Measurements from ENCODE around the gene TMPRSS13. TPM values are rescaled to one million over a fixed set of nuclear protein-coding genes. Genes with fewer than 3 reads are reported as not detected.

Gene TMPRSS13
- total RNA-seq, 6 experiments from 2014 or later, result 0.09 to 0.61 (median 0.12) TPM; not detected in 3

DNA sequence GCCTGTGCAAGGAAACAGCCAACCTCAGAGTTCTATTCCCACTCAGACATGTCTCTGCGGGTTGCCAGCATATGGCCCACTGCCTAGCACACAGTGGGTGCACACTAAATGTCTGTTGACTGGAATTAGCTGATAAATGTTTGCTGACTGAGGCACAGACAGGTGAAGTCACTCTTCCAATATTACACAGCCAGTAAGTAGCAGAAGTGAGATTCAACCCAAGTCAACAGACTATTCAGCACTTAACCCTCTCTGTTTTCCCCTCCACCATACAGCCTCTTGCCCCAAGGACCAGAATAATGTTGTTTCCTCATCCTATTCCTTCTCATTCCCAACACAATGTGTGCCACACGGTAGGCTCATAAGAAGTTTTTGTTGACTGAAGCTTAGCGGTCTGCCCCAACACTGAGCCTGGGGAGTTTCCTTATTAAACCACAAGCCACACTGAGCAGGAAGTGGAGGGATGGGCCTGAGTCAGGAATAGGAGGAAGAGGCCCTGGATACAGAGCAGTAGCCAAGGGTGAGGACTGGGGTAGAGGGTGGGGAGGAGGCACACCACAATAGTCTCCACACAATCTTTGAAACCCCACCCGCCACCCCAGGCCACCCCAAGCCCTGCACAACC lies 41.3 kb upstream of the TMPRSS13 start:
- Histone ChIP-seq H3K4me3 (no peak overlapping the region), H3K4me1 (no peaks in the 10 kb centered on the region), H3K27me3 (no peaks in the 10 kb centered on the region), H3K9me3 (no peaks in the 10 kb centered on the region), H3K36me3 (no peaks in the 10 kb centered on the region), H3K27ac (no peak overlapping the region)
- intact Hi-C loops (cut with DNase I), result no loop called here
- TF ChIP-seq, protein P1, sequence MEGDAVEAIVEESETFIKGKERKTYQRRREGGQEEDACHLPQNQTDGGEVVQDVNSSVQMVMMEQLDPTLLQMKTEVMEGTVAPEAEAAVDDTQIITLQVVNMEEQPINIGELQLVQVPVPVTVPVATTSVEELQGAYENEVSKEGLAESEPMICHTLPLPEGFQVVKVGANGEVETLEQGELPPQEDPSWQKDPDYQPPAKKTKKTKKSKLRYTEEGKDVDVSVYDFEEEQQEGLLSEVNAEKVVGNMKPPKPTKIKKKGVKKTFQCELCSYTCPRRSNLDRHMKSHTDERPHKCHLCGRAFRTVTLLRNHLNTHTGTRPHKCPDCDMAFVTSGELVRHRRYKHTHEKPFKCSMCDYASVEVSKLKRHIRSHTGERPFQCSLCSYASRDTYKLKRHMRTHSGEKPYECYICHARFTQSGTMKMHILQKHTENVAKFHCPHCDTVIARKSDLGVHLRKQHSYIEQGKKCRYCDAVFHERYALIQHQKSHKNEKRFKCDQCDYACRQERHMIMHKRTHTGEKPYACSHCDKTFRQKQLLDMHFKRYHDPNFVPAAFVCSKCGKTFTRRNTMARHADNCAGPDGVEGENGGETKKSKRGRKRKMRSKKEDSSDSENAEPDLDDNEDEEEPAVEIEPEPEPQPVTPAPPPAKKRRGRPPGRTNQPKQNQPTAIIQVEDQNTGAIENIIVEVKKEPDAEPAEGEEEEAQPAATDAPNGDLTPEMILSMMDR (IDR thresholded peaks at IDR 0.05), result no peak
- no peak for TF ChIP-seq POLR2A (IDR thresholded peaks at IDR 0.05)
- DNase-seq, result peak in 1 of 3 donors; percentile 39
- peak; percentile 61 to 70 (median 68) for ATAC-seq
- 22% methylated on average over 2 of the region's 4 CpGs for WGBS (ENCODE audit: insufficient coverage, low coverage, low lambda C conversion rate, missing lambda C conversion rate)

DNA sequence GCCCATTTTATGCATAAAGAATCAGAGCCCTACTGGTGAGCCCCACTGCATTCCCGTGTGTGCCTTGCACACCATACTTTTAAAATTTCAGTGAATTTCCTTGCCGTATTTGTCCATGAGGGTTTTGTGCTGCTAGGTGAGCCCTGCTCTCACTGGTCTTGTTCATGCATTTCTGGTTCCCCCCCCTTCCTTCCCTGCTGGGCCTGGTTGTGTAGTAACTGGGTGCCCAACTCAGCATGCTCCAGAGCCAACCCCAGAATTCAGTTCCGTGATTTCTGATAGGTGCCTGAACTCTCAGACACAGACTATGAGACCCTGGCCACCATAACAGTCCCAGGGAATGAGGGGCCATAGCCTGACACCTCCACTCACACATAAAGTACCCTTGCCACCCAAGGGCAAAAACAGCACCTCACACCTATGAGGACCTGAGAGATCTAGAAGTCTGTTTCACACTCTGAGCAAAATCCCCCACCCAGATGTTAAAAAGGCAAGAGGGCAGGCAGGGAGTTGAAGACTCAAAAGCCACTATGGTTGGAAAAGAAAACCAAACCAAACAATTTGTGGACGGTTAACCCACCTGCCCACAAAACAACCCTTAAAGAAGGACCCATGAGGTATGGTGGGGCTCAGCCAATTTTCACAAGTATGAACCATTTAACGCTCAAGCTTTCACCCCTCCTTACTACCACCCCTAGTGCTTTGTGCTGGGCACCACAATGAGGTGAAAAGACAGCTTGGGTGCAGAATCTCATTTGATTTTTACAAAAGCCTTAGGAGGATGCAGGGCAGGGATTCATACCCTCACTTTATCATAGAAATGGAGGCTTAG lies 40.2 kb upstream of the TMPRSS13 start:
- whole genome bisulfite sequencing (ENCODE audit: insufficient coverage, low coverage, low lambda C conversion rate, missing lambda C conversion rate), result 76% methylated on average over 4 of the region's 5 CpGs
- Histone ChIP-seq H3K4me3 (no peak overlapping the region), H3K4me1 (no peaks in the 10 kb centered on the region), H3K27me3 (no peaks in the 10 kb centered on the region), H3K36me3 (no peaks in the 10 kb centered on the region), H3K9me3 (no peaks in the 10 kb centered on the region), H3K27ac (no peak overlapping the region)
- peak in 1 of 3 donors; percentile 13 for DNase-seq
- intact Hi-C loops (cut with DNase I), result no loop called here
- TF ChIP-seq, protein P1 (IDR thresholded peaks at IDR 0.05), result no peak
- no peak for TF ChIP-seq POLR2A (IDR thresholded peaks at IDR 0.05)
- no peak for ATAC-seq

DNA sequence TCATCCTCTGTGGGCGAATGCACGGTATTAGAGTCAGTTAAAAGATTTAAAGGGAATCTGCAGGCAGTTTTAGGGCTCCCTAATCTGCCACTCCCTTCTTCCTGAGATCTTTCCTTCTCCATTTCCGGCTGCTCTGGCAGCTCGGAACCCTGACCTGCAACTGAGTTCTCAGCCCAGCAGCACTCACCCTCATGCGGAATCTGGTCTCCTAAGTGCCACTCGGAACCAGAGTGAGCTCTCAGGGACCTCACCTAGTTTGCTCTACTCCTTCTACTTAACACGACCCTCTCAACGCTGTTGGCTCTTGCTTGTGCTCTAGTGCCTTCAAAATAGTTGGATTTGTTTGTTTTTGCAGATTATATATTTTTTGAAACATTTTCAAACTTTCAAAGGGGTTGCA lies 37.7 kb upstream of the TMPRSS13 start:
- intact Hi-C loops (cut with DNase I), result no loop called here
- WGBS (ENCODE audit: insufficient coverage, low coverage, low lambda C conversion rate, missing lambda C conversion rate), result 63% methylated on average over 6 of the region's 8 CpGs
- no peak for TF ChIP-seq POLR2A (IDR thresholded peaks at IDR 0.05)
- TF ChIP-seq, protein P1 (IDR thresholded peaks at IDR 0.05), result no peak
- H3K27me3 ChIP-seq, result no peaks in the 10 kb centered on the region
- ATAC-seq (no peak), DNase-seq (peak in 1 of 3 donors; percentile 23)
- no peaks in the 10 kb centered on the region for H3K36me3 ChIP-seq
- H3K4me3 ChIP-seq, result no peak overlapping the region
- H3K9me3 ChIP-seq, result no peaks in the 10 kb centered on the region
- no peaks in the 10 kb centered on the region for H3K4me1 ChIP-seq
- H3K27ac ChIP-seq, result no peak overlapping the region

DNA sequence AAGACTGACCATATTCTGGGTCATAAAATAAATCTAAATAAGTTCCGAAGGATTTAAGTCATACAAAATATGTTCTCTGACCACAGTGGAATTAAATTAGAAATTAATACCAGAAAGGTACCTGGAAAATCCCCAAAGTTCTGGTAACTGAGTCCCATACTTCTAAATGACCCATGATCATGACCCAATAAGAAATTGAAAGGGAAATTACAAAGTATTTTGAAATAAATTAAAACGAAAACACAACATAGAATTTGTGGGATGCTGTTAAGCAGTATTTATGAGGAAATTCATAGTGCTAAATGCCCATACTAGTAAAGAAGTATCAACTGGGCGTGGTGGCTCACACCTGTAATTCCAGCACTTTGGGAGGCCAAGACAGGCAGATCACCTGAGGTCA lies 33.6 kb upstream of the TMPRSS13 start:
- intact Hi-C loops (cut with DNase I), result no loop called here
- no peak for TF ChIP-seq POLR2A (IDR thresholded peaks at IDR 0.05)
- TF ChIP-seq, protein P1 (IDR thresholded peaks at IDR 0.05), result no peak
- Histone ChIP-seq H3K27me3 (no peaks in the 10 kb centered on the region), H3K36me3 (no peaks in the 10 kb centered on the region), H3K4me1 (no peaks in the 10 kb centered on the region), H3K4me3 (no peak overlapping the region), H3K9me3 (no peaks in the 10 kb centered on the region), H3K27ac (no peak overlapping the region)
- 77% methylated on average over 2 of the region's 3 CpGs for WGBS (ENCODE audit: insufficient coverage, low coverage, low lambda C conversion rate, missing lambda C conversion rate)
- no peak for ATAC-seq
- no peak for DNase-seq
